ENCODE results near the gene FBXO33.

GRCh38 chr14:39393289-39393688 lies 38.9 kb downstream of the FBXO33 start:
- no peak for TF ChIP-seq REST (IDR thresholded peaks at IDR 0.05; ENCODE audit: insufficient read depth in 1 of 2, low read depth in 2 of 2, low read length in 1 of 2)
- TF ChIP-seq, protein P1, sequence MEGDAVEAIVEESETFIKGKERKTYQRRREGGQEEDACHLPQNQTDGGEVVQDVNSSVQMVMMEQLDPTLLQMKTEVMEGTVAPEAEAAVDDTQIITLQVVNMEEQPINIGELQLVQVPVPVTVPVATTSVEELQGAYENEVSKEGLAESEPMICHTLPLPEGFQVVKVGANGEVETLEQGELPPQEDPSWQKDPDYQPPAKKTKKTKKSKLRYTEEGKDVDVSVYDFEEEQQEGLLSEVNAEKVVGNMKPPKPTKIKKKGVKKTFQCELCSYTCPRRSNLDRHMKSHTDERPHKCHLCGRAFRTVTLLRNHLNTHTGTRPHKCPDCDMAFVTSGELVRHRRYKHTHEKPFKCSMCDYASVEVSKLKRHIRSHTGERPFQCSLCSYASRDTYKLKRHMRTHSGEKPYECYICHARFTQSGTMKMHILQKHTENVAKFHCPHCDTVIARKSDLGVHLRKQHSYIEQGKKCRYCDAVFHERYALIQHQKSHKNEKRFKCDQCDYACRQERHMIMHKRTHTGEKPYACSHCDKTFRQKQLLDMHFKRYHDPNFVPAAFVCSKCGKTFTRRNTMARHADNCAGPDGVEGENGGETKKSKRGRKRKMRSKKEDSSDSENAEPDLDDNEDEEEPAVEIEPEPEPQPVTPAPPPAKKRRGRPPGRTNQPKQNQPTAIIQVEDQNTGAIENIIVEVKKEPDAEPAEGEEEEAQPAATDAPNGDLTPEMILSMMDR (IDR thresholded peaks at IDR 0.05), result no peak
- no peak for TF ChIP-seq SIN3A (IDR thresholded peaks at IDR 0.05; ENCODE audit: borderline replicate concordance, insufficient read depth, low read depth, low read length)
